ENCODE data around the gene SAP25.

Gene SAP25

DNA sequence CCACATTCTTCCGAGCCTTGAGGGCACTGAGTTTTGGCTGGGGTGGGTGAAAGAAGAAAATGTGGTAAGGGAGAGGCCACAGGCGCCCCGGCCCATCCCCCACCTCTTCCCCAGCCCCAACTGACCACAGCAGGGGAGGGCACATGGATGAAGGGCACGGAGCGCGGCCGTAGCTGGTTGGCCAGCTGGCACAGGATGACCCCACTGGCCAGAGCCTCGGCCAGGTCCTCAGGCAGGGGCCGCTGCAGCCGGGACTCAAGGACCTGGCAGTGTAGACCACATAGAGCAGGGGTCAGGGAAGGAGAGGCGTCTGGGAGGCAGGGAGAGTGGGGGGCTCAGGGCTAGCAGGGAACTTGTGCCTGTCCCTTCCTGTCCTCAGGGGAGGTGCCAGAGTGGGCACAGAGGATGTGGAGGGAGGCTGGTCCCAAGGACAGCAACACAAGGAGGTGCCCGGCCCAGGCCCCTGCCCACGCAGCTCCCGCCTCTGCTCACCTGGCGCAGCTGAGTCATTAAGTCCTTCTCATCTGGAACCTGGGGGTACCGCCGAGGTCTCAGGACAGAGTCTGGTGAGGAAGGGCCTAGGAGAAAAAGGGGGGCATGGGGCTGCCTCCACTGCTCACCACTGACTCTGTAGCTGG lies 2.2 kb upstream of the SAP25 start:
- Histone ChIP-seq H3K4me1 (ENCODE audit: control insufficient read depth in 2 of 2, insufficient read depth in 2 of 2, low read length in 2 of 2) (peaks cover 0 to 5% of the 10 kb centered on the region in 2 donors), H3K27ac (ENCODE audit: low read depth in 2 of 2, low read length in 2 of 2) (no peak overlapping the region), H3K27me3 (ENCODE audit: control insufficient read depth in 2 of 2, insufficient read depth in 2 of 2, low read length in 2 of 2) (no peaks in the 10 kb centered on the region), H3K36me3 (ENCODE audit: control insufficient read depth in 2 of 2, insufficient read depth in 2 of 2, low read length in 2 of 2) (peaks cover 48 to 50% of the 10 kb centered on the region in 2 donors), H3K9ac (ENCODE audit: low read depth in 1 of 2, low read length in 2 of 2) (no peak overlapping the region), H3K4me3 (ENCODE audit: low read length in 2 of 2) (no peak overlapping the region), H3K9me3 (ENCODE audit: control insufficient read depth in 2 of 2, low read length in 2 of 2) (no peaks in the 10 kb centered on the region)

DNA sequence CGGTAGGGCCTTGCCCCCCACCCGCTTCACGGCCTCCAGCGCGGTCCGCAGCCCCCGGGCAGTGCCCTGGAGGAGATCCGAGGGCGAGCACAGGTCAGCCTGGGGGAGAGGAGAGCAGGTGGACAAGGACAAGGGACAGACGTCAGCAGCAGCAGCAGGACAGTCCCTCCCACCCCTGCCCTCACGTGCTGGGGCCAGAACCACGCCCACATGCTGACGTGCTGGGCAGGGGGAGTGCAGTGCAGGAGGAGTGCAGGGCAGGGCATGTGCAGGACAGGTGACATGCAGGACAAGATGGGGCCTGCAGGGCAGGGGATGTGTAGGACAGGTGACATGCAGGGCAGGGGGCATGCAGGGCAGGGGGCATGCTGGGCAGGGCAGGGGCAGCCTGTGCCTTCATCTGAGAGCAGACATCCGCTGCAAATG lies 1.5 kb upstream of the SAP25 start:
- no peak overlapping the region for H3K27ac ChIP-seq (ENCODE audit: low read depth in 2 of 2, low read length in 2 of 2)
- peaks cover 42 to 44% of the 10 kb centered on the region in 2 donors for H3K36me3 ChIP-seq (ENCODE audit: control insufficient read depth in 2 of 2, insufficient read depth in 2 of 2, low read length in 2 of 2)
- no peak overlapping the region for H3K4me3 ChIP-seq (ENCODE audit: low read length in 2 of 2)
- no peak overlapping the region for H3K9ac ChIP-seq (ENCODE audit: low read depth in 1 of 2, low read length in 2 of 2)
- no peaks in the 10 kb centered on the region for H3K9me3 ChIP-seq (ENCODE audit: control insufficient read depth in 2 of 2, low read length in 2 of 2)
- H3K27me3 ChIP-seq (ENCODE audit: control insufficient read depth in 2 of 2, insufficient read depth in 2 of 2, low read length in 2 of 2), result no peaks in the 10 kb centered on the region
- peaks cover under 1 to 7% of the 10 kb centered on the region in 2 donors for H3K4me1 ChIP-seq (ENCODE audit: control insufficient read depth in 2 of 2, insufficient read depth in 2 of 2, low read length in 2 of 2)

DNA sequence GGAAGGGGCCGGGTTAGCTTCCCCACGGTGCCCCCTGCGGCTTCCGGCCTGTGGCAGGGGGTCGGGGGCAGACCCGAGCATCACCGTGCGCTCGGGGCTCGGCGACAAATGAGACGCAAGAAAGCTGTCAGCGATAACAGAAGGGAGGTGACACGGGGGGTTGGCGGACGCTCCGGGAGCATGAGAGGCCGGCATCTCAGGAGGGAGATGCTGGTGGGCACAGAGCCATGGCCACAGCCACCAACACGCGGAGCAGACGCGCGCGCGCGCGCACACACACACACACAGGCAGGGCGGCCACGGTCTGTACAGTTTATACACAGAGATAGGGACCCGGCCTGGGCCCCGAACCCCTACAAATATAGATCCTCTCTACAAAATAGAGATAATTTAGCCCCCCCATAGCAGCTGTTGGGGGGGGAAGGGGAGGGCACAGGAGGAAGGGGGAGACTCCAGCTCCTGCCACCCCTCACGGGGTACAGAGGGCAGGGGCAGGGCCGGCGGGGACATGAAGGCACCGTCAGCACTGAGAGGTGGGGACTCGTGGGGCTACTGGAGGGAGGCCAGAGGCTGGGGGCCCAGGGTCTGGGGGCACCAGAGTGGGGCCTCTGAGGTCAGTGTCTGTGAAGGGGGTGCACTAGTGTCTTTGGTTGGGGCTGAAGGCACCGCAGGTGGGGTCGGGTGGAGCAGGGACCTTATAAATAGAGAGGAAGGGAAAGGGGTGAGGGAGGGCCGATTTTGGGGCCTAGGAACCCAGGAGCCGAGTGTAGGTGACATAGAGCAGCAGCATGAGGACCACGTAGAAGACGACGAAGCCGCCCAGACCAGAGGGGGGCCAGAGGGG lies 884 bp upstream of the SAP25 start:
- Histone ChIP-seq H3K9ac (ENCODE audit: low read depth in 1 of 2, low read length in 2 of 2) (no peak overlapping the region), H3K4me3 (ENCODE audit: low read length in 2 of 2) (no peak overlapping the region), H3K36me3 (ENCODE audit: control insufficient read depth in 2 of 2, insufficient read depth in 2 of 2, low read length in 2 of 2) (peaks cover 35 to 39% of the 10 kb centered on the region in 2 donors), H3K27me3 (ENCODE audit: control insufficient read depth in 2 of 2, insufficient read depth in 2 of 2, low read length in 2 of 2) (no peaks in the 10 kb centered on the region), H3K9me3 (ENCODE audit: control insufficient read depth in 2 of 2, low read length in 2 of 2) (no peaks in the 10 kb centered on the region), H3K27ac (ENCODE audit: low read depth in 2 of 2, low read length in 2 of 2) (no peak overlapping the region), H3K4me1 (ENCODE audit: control insufficient read depth in 2 of 2, insufficient read depth in 2 of 2, low read length in 2 of 2) (peaks cover 7 to 10% of the 10 kb centered on the region in 2 donors)

DNA sequence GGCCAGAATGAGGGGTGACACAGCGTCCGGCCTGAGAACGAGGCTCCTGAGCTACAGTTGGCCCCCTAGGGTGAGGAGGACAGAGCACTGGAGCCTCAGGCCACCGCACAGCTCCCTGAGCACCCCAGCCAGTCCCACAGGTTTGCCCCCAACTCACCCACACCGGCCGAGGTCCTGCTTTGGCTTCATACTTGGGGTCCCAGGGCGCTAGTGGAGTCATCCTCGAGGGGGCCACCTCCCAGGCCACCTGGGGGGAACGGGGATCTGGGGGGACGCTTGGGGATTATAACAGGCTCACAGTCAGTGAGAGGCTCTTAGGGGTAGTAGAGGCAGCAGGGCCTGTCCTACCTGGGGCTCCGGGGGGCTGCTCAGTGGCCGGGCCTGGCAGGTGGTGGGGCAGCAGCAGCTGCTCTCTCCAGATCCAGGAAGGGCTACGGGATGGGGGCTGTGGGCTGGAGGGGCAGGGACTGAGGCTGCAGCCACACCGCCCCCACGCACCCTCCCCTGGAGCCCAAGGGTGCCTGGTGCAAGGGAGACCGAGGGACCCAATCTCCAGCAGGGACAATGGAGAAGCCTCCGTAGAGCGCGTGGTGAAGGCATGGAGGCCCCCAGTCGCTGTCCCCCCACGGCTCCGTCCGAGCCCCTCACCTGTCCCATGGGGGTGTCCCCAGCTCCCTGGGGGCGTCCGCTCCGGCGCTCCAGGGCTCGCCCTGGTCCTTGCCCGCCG lies 588 bp downstream of the SAP25 start:
- Histone ChIP-seq H3K27ac (ENCODE audit: low read depth in 2 of 2, low read length in 2 of 2) (no peak overlapping the region), H3K27me3 (ENCODE audit: control insufficient read depth in 2 of 2, insufficient read depth in 2 of 2, low read length in 2 of 2) (no peaks in the 10 kb centered on the region), H3K36me3 (ENCODE audit: control insufficient read depth in 2 of 2, insufficient read depth in 2 of 2, low read length in 2 of 2) (peaks cover 24 to 27% of the 10 kb centered on the region in 2 donors), H3K9ac (ENCODE audit: low read depth in 1 of 2, low read length in 2 of 2) (no peak overlapping the region), H3K4me1 (ENCODE audit: control insufficient read depth in 2 of 2, insufficient read depth in 2 of 2, low read length in 2 of 2) (peaks cover 19 to 22% of the 10 kb centered on the region in 2 donors), H3K9me3 (ENCODE audit: control insufficient read depth in 2 of 2, low read length in 2 of 2) (no peaks in the 10 kb centered on the region), H3K4me3 (ENCODE audit: low read length in 2 of 2) (no peak overlapping the region)

DNA sequence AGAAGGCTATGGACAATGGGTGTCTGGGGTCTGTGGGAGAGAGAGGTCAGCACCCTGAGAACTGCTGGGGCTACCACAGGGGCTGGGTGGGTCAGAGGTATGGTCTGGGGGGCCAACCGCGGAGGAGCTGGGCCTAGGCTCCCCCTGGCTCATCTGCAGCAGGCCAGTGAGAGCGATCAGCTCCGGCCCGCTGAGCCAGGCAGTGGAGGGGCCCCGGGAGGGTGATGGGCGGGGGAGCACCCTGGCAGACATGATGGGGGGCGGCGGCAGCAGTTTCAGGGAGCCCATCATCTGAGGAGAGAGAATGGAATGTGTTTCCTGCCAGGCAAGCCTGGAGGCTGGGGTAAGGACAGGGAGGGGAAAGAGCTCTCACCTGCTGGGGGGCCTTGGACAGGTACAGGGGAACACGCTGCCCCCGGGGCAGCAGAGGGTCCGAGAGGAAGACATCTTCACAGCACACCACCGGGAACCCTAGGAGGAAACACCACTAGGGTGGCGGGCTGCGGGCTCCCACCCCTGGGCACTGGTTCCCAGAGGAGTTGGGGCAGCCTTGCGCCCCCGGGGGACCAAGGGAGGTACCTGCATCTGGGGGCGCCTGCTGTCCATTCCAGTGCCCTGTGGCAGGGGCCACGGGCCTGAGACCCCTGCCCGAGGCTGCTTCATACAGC lies 1.3 kb downstream of the SAP25 start:
- H3K4me3 ChIP-seq (ENCODE audit: low read length in 2 of 2), result no peak overlapping the region
- no peak overlapping the region for H3K9ac ChIP-seq (ENCODE audit: low read depth in 1 of 2, low read length in 2 of 2)
- H3K27ac ChIP-seq (ENCODE audit: low read depth in 2 of 2, low read length in 2 of 2), result no peak overlapping the region
- no peaks in the 10 kb centered on the region for H3K27me3 ChIP-seq (ENCODE audit: control insufficient read depth in 2 of 2, insufficient read depth in 2 of 2, low read length in 2 of 2)
- peaks cover 17 to 22% of the 10 kb centered on the region in 2 donors for H3K36me3 ChIP-seq (ENCODE audit: control insufficient read depth in 2 of 2, insufficient read depth in 2 of 2, low read length in 2 of 2)
- H3K9me3 ChIP-seq (ENCODE audit: control insufficient read depth in 2 of 2, low read length in 2 of 2), result no peaks in the 10 kb centered on the region
- peaks cover 21 to 25% of the 10 kb centered on the region in 2 donors for H3K4me1 ChIP-seq (ENCODE audit: control insufficient read depth in 2 of 2, insufficient read depth in 2 of 2, low read length in 2 of 2)

DNA sequence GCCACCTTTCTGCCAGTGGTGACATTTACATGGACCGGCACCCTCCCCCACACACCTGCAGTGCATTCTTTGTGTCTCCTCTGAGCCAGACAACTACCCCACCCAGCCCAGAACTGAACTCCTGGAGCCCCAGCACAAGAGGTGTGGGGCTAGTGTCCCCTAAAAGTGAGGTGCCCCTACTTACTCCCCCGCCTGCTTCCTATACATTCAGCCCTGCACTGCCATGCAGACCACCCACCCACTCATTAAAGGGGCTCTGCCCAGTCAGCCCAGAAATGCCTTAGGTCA lies 1.9 kb downstream of the SAP25 start:
- Histone ChIP-seq H3K36me3 (ENCODE audit: control insufficient read depth in 2 of 2, insufficient read depth in 2 of 2, low read length in 2 of 2) (peaks cover 16 to 21% of the 10 kb centered on the region in 2 donors), H3K27ac (ENCODE audit: low read depth in 2 of 2, low read length in 2 of 2) (no peak overlapping the region), H3K9ac (ENCODE audit: low read depth in 1 of 2, low read length in 2 of 2) (no peak overlapping the region), H3K27me3 (ENCODE audit: control insufficient read depth in 2 of 2, insufficient read depth in 2 of 2, low read length in 2 of 2) (no peaks in the 10 kb centered on the region), H3K4me1 (ENCODE audit: control insufficient read depth in 2 of 2, insufficient read depth in 2 of 2, low read length in 2 of 2) (peaks cover 22 to 25% of the 10 kb centered on the region in 2 donors), H3K4me3 (ENCODE audit: low read length in 2 of 2) (no peak overlapping the region), H3K9me3 (ENCODE audit: control insufficient read depth in 2 of 2, low read length in 2 of 2) (no peaks in the 10 kb centered on the region)

GRCh38 chr7:100570954-100571828 lies 2.5 kb downstream of the SAP25 start:
- no peaks in the 10 kb centered on the region for H3K27me3 ChIP-seq (ENCODE audit: control insufficient read depth in 2 of 2, insufficient read depth in 2 of 2, low read length in 2 of 2)
- H3K4me3 ChIP-seq (ENCODE audit: low read length in 2 of 2), result no peak overlapping the region
- no peaks in the 10 kb centered on the region for H3K9me3 ChIP-seq (ENCODE audit: control insufficient read depth in 2 of 2, low read length in 2 of 2)
- H3K27ac ChIP-seq (ENCODE audit: low read depth in 2 of 2, low read length in 2 of 2), result no peak overlapping the region
- H3K9ac ChIP-seq (ENCODE audit: low read depth in 1 of 2, low read length in 2 of 2), result no peak overlapping the region
- H3K4me1 ChIP-seq (ENCODE audit: control insufficient read depth in 2 of 2, insufficient read depth in 2 of 2, low read length in 2 of 2), result peaks cover 22 to 25% of the 10 kb centered on the region in 2 donors
- peaks cover 13 to 15% of the 10 kb centered on the region in 2 donors for H3K36me3 ChIP-seq (ENCODE audit: control insufficient read depth in 2 of 2, insufficient read depth in 2 of 2, low read length in 2 of 2)

DNA sequence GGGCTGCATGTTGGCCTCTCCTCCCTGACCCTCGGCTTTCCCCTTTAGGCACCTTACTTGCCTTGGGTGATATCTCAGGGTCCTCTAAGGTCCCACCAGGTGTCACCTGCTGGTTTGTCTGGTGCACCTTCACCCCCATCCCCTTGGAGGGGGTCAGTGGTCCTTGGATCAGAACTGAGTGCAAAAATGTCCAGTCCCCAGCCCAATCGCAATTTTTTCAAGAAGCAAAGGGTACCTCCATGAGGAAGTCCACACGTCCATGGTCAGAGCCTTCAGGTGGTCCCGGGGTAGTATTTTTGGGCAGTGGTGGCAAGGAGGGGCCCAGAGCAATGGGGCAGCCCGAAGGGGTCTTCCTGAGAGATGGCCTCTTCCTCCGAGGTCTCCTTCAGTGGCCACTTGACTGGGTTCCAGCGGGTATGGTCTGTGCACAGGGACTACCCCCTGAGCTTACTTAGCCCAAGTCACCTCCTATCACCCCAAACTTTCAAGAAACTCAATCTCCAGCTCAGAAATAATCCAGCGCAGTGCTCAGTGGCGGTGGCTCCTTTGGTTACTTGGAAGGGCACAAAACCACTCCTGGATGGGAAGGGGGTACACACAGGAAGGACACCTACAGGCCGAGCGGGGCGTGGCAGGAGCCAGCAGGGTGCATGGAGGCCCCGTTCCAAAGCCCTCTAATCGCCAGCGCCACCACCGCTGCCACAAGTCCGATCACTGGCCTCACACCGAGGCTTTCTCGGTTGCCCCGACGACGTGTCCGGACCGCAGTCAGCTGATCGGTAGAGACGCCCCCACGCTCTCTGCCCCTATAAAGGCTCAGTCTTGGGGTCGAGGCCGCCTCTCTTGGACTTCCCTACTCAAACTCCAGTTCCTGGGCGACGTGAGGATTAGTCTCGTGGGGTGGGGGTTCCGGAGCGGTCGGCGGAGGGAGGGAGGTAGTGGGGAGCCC lies 4.5 kb downstream of the SAP25 start:
- Histone ChIP-seq H3K36me3 (ENCODE audit: control insufficient read depth in 2 of 2, insufficient read depth in 2 of 2, low read length in 2 of 2) (peaks cover 3 to 5% of the 10 kb centered on the region in 2 donors), H3K9me3 (ENCODE audit: control insufficient read depth in 2 of 2, low read length in 2 of 2) (no peaks in the 10 kb centered on the region), H3K4me1 (ENCODE audit: control insufficient read depth in 2 of 2, insufficient read depth in 2 of 2, low read length in 2 of 2) (peaks cover 22 to 25% of the 10 kb centered on the region in 2 donors), H3K27me3 (ENCODE audit: control insufficient read depth in 2 of 2, insufficient read depth in 2 of 2, low read length in 2 of 2) (no peaks in the 10 kb centered on the region), H3K4me3 (ENCODE audit: low read length in 2 of 2) (peak overlapping the region; percentile 48 to 61), H3K9ac (ENCODE audit: low read depth in 1 of 2, low read length in 2 of 2) (peak overlapping the region in 1 of 2 donors; percentile 14), H3K27ac (ENCODE audit: low read depth in 2 of 2, low read length in 2 of 2) (peak overlapping the region in 1 of 2 donors; percentile 16)

All from mucosa of rectum (tissue), 2 donors.